Measurements from ENCODE around the gene ANXA8.

Gene ANXA8

GRCh38 chr10:47443145-47443544, 40.8 kb downstream of the ANXA8 start:
- no peaks in the 10 kb centered on the region for H3K79me2 ChIP-seq (ENCODE audit: insufficient read depth, low read length)
- no peaks in the 10 kb centered on the region for H3K36me3 ChIP-seq (ENCODE audit: insufficient read depth, low read length)
- H4K20me1 ChIP-seq (ENCODE audit: insufficient read depth, low read length): no peaks in the 10 kb centered on the region
- TF ChIP-seq EZH2 (IDR thresholded peaks at IDR 0.05; ENCODE audit: borderline replicate concordance, low read length): no peak
- no peak for TF ChIP-seq CTCF (IDR thresholded peaks at IDR 0.05; ENCODE audit: low read length)
- no peak overlapping the region for H3K4me2 ChIP-seq (ENCODE audit: low read length)
- H3K27me3 ChIP-seq (ENCODE audit: insufficient read depth, low read length): no peaks in the 10 kb centered on the region
- H3K9me2 ChIP-seq (ENCODE audit: low read depth, low read length): no peaks in the 10 kb centered on the region
- H3K4me3 ChIP-seq (ENCODE audit: low read depth, low read length, poor library complexity, severe bottlenecking): no peak overlapping the region
- H3K9ac ChIP-seq (ENCODE audit: low read length): no peak overlapping the region
- H3K27ac ChIP-seq (ENCODE audit: low read depth, low read length, poor library complexity, severe bottlenecking): no peak overlapping the region
- H3F3A ChIP-seq (ENCODE audit: insufficient read depth, low read length): no peaks in the 10 kb centered on the region
- no peak overlapping the region for H2AFZ ChIP-seq (ENCODE audit: low read length)
- no peaks in the 10 kb centered on the region for H3K9me3 ChIP-seq (ENCODE audit: low read length)
- H3K4me1 ChIP-seq (ENCODE audit: insufficient read depth, low read length, severe bottlenecking): no peaks in the 10 kb centered on the region

- TF ChIP-seq CTCF (IDR thresholded peaks at IDR 0.05; ENCODE audit: low read length) (no peak), EZH2 (IDR thresholded peaks at IDR 0.05; ENCODE audit: borderline replicate concordance, low read length) (no peak)
- Histone ChIP-seq H3F3A (ENCODE audit: insufficient read depth, low read length) (no peaks in the 10 kb centered on the region), H3K4me2 (ENCODE audit: low read length) (no peak overlapping the region), H3K79me2 (ENCODE audit: insufficient read depth, low read length) (no peaks in the 10 kb centered on the region), H3K9ac (ENCODE audit: low read length) (no peak overlapping the region), H3K9me2 (ENCODE audit: low read depth, low read length) (no peaks in the 10 kb centered on the region), H3K36me3 (ENCODE audit: insufficient read depth, low read length) (no peaks in the 10 kb centered on the region), H3K27ac (ENCODE audit: low read depth, low read length, poor library complexity, severe bottlenecking) (no peak overlapping the region), H3K27me3 (ENCODE audit: insufficient read depth, low read length) (no peaks in the 10 kb centered on the region), H3K9me3 (ENCODE audit: low read length) (no peaks in the 10 kb centered on the region), H2AFZ (ENCODE audit: low read length) (no peak overlapping the region), H3K4me3 (ENCODE audit: low read depth, low read length, poor library complexity, severe bottlenecking) (no peak overlapping the region), H3K4me1 (ENCODE audit: insufficient read depth, low read length, severe bottlenecking) (no peaks in the 10 kb centered on the region), H4K20me1 (ENCODE audit: insufficient read depth, low read length) (no peaks in the 10 kb centered on the region)
These were observed 41.6 kb downstream of the ANXA8 start for GRCh38 chr10:47442351-47442750.

- no peaks in the 10 kb centered on the region for H3K36me3 ChIP-seq (ENCODE audit: insufficient read depth, low read length)
- H3K4me3 ChIP-seq (ENCODE audit: low read depth, low read length, poor library complexity, severe bottlenecking): no peak overlapping the region
- H3K4me2 ChIP-seq (ENCODE audit: low read length): no peak overlapping the region
- H3K27ac ChIP-seq (ENCODE audit: low read depth, low read length, poor library complexity, severe bottlenecking): no peak overlapping the region
- H2AFZ ChIP-seq (ENCODE audit: low read length): no peak overlapping the region
- no peaks in the 10 kb centered on the region for H3K27me3 ChIP-seq (ENCODE audit: insufficient read depth, low read length)
- no peaks in the 10 kb centered on the region for H3K79me2 ChIP-seq (ENCODE audit: insufficient read depth, low read length)
- H3K9ac ChIP-seq (ENCODE audit: low read length): no peak overlapping the region
- no peaks in the 10 kb centered on the region for H3F3A ChIP-seq (ENCODE audit: insufficient read depth, low read length)
- no peaks in the 10 kb centered on the region for H3K4me1 ChIP-seq (ENCODE audit: insufficient read depth, low read length, severe bottlenecking)
- no peaks in the 10 kb centered on the region for H4K20me1 ChIP-seq (ENCODE audit: insufficient read depth, low read length)
- no peaks in the 10 kb centered on the region for H3K9me3 ChIP-seq (ENCODE audit: low read length)
- no peaks in the 10 kb centered on the region for H3K9me2 ChIP-seq (ENCODE audit: low read depth, low read length)
- TF ChIP-seq EZH2 (IDR thresholded peaks at IDR 0.05; ENCODE audit: borderline replicate concordance, low read length) (no peak), CTCF (IDR thresholded peaks at IDR 0.05; ENCODE audit: low read length) (no peak)
These were observed 42.0 kb downstream of the ANXA8 start for GRCh38 chr10:47441938-47442337.
